Adrenal gland (tissue), 12 donors: ENCODE results near the gene C8B. TPM values are rescaled to one million over a fixed set of nuclear protein-coding genes. Genes with fewer than 3 reads are reported as not detected.

Experiments used
- DNase-seq, 7 donors: peaks; one replicate each; pipeline ENCODE4 v3.0.0-alpha.2; 2019 to 2020
- H3K27ac ChIP-seq, 5 donors: fragments of 200-600 bp; sonication (generic) in 4 of 5; 1 replicate in 3 of 5; 2 replicates in 2 of 5; pipeline versions ENCODE4 v1.5.1 to v1.8.0; 2016 to 2020; ENCODE audit warnings: mild to moderate bottlenecking in 1 of 5
- H3K27me3 ChIP-seq: fragments of 200-600 bp; 2 replicates; pipeline ENCODE4 v1.8.0; 2021
- H3K36me3 ChIP-seq, 2 donors: fragments of 200-600 bp; replicated peaks in 1 of 2; 1 replicate in 1 of 2; 2 replicates in 1 of 2; pipeline versions ENCODE4 v1.5.1 to v1.8.0; 2018 to 2022
- H3K4me1 ChIP-seq, 2 donors: fragments of 200-600 bp; replicated peaks in 1 of 2; 1 replicate in 1 of 2; 2 replicates in 1 of 2; pipeline versions ENCODE4 v1.5.1 to v1.8.0; 2018 to 2021
- H3K4me3 ChIP-seq, 4 donors: fragments of 200-600 bp; sonication (generic) in 3 of 4; one replicate each; pipeline ENCODE4 v1.5.1; 2016 to 2018
- H3K9me3 ChIP-seq, 3 donors: fragments of 200-600 bp; sonication (generic) in 1 of 3; replicated peaks in 1 of 3; 1 replicate in 2 of 3; 2 replicates in 1 of 3; pipeline versions ENCODE4 v1.5.1 to v1.8.0; 2016 to 2021
- CTCF ChIP-seq, 6 experiments: fragments of 450-650 bp in 4 of 6; fragments of 200-600 bp in 2 of 6; sonication (generic) in 1 of 6; IDR thresholded peaks; 1 replicate in 5 of 6; 2 replicates in 1 of 6; pipeline versions ENCODE4 v1.5.1 to v1.8.0; 2016 to 2021; ENCODE audit warnings: antibody characterized with exemption in 6 of 6, mild to moderate bottlenecking in 2 of 6, moderate library complexity in 1 of 6
- POLR2A ChIP-seq, 2 donors: fragments of 450-650 bp; IDR thresholded peaks; one replicate each; pipeline ENCODE4 v1.6.1; 2017; ENCODE audit warnings: antibody characterized with exemption in 2 of 2, mild to moderate bottlenecking in 2 of 2, moderate library complexity in 1 of 2
- WGBS, 4 donors: extraction: QIAGEN DNeasy Blood & Tissue Kit in 2 of 4; methylation state at CpG; one replicate each; pipeline versions ENCODE4 v1.1.5 to v1.1.7; 2013 to 2017; 5-methylcytosine and 5-hydroxymethylcytosine counted together
- intact Hi-C, 2 donors: fragments of 100-400 bp; cut with DNase I; formaldehyde crosslinking; loops; one replicate each; pipeline versions ENCODE4 v1.14.1 to v1.15.0; 2022 to 2023
- polyA plus RNA-seq, 3 donors: library from polyadenylated mRNA; stranded (reverse); fragments of 200-250 nt in 2 of 3; fragments of 350-450 nt in 1 of 3; fragmentation: Illumina TruSeq in 1 of 3; extraction: RNeasy Lipid Tissue Mini Kit (QIAGEN cat#74804) in 1 of 3; gene quantifications; one replicate each; pipeline ENCODE4 v1.2.3, GENCODE V29; 2013 to 2014
- total RNA-seq, 9 donors: library from RNA; depleted of rRNA in 4 of 9; stranded (reverse); fragments of >200 nt in 4 of 9; fragments of 120-200 nt in 1 of 9; fragmentation: NEBNext Ultra II Directional in 1 of 9; extraction: Animal tissue kit (Norgen Biotek cat#: 25700) in 1 of 9; gene quantifications; one replicate each; pipeline versions ENCODE4 v1.1.0 to v1.2.4, GENCODE V29; 2013 to 2023
- donor health status: healthy with polysubstance abuse.
- donor health status: Bipolar disorder and iron deficiency.
- donor health status: DM: yes; HTN: yes; CAD: no.
- donor health status: DM: no; HTN: no; CAD: no.
- donor health status: DM: no; HTN: no; CAD: no.
- donor health status: DM: yes; HTN: yes; CAD: no.

The C8B gene
- total and polyA plus RNA-seq, 12 donors, result 0.03 TPM; not detected in 11

GRCh38 chr1:56954664-56955063, 11.2 kb downstream of the C8B start:
- no peak for DNase-seq
- TF ChIP-seq CTCF (IDR thresholded peaks at IDR 0.05), result no peak
- TF ChIP-seq POLR2A (IDR thresholded peaks at IDR 0.05), result no peak
- Histone ChIP-seq H3K36me3 (no peaks in the 10 kb centered on the region), H3K4me3 (no peak overlapping the region), H3K27ac (no peak overlapping the region), H3K4me1 (no peaks in the 10 kb centered on the region), H3K27me3 (no peaks in the 10 kb centered on the region), H3K9me3 (no peaks in the 10 kb centered on the region)
- WGBS, 4 donors, result 88 to 92% (median 89%) methylated on average over 1 of the region's 1 CpG
- intact Hi-C loops, result no loop called here

- no peak overlapping the region for H3K4me3 ChIP-seq
- no peak for DNase-seq
- intact Hi-C loops, result no loop called here
- H3K27ac ChIP-seq, result no peak overlapping the region
- H3K9me3 ChIP-seq, result no peaks in the 10 kb centered on the region
- 55 to 70% (median 58%) methylated on average over 5 of the region's 5 CpGs for WGBS, 4 donors
- H3K4me1 ChIP-seq, result no peaks in the 10 kb centered on the region
- no peaks in the 10 kb centered on the region for H3K27me3 ChIP-seq
- TF ChIP-seq CTCF (IDR thresholded peaks at IDR 0.05), result no peak
- no peak for TF ChIP-seq POLR2A (IDR thresholded peaks at IDR 0.05)
- H3K36me3 ChIP-seq, result no peaks in the 10 kb centered on the region
These were observed 12.4 kb downstream of the C8B start for GRCh38 chr1:56953386-56953785.

- no peak overlapping the region for H3K27ac ChIP-seq
- no peaks in the 10 kb centered on the region for H3K36me3 ChIP-seq
- no peak for DNase-seq
- H3K9me3 ChIP-seq, result no peaks in the 10 kb centered on the region
- H3K4me1 ChIP-seq, result no peaks in the 10 kb centered on the region
- no peaks in the 10 kb centered on the region for H3K27me3 ChIP-seq
- 70 to 81% (median 79%) methylated on average over 8 of the region's 8 CpGs for WGBS, 4 donors
- intact Hi-C loops, result no loop called here
- no peak overlapping the region for H3K4me3 ChIP-seq
- TF ChIP-seq CTCF (IDR thresholded peaks at IDR 0.05) (no peak), POLR2A (IDR thresholded peaks at IDR 0.05) (no peak)
These were observed 13.3 kb downstream of the C8B start for GRCh38 chr1:56952501-56952900.

- Histone ChIP-seq H3K36me3 (no peaks in the 10 kb centered on the region), H3K27ac (no peak overlapping the region), H3K4me3 (no peak overlapping the region), H3K27me3 (no peaks in the 10 kb centered on the region), H3K4me1 (no peaks in the 10 kb centered on the region), H3K9me3 (no peaks in the 10 kb centered on the region)
- intact Hi-C loops, result no loop called here
- 57 to 77% (median 67%) methylated on average over 1 of the region's 1 CpG for WGBS, 4 donors
- no peak for DNase-seq
- no peak for TF ChIP-seq POLR2A (IDR thresholded peaks at IDR 0.05)
- no peak for TF ChIP-seq CTCF (IDR thresholded peaks at IDR 0.05)
These were observed 17.3 kb downstream of the C8B start for GRCh38 chr1:56948403-56949023.
